ENCODE results near the gene CRYBA4. TPM values are rescaled to one million over a fixed set of nuclear protein-coding genes. Genes with fewer than 3 reads are reported as not detected.

Gene CRYBA4
- total and polyA plus RNA-seq, 2 experiments from 2014 or later = 1.5 TPM; not detected in 1

- peaks cover 15% of the 10 kb centered on the region for H3K27me3 Mint-ChIP-seq (ENCODE audit: insufficient read depth, low read depth, poor library complexity)
- H3K9me3 Mint-ChIP-seq = no peaks in the 10 kb centered on the region; the same call in 2 of the 3 replicates
- Histone ChIP-seq H3K9me2 (ENCODE audit: insufficient read depth) (no peaks in the 10 kb centered on the region), H3K4me1 (ENCODE audit: insufficient read depth) (peaks cover 11% of the 10 kb centered on the region; the same call in 1 of the 2 replicates), H3F3A (replicated peaks; ENCODE audit: low read depth) (0 out of 2 replicates have a peak, but pooled peaks cover 3% of the 10 kb centered on the region), H4K20me1 (replicated peaks; ENCODE audit: insufficient read depth) (no peaks in the 10 kb centered on the region), H3K36me3 (ENCODE audit: insufficient read depth) (no peaks in the 10 kb centered on the region; the same call in 1 of the 2 replicates), H3K27ac (ENCODE audit: low read depth) (no peak overlapping the region), H3K4me3 (no peak overlapping the region), H3K79me2 (replicated peaks; ENCODE audit: insufficient read depth) (no peaks in the 10 kb centered on the region), H2AFZ (no peak overlapping the region), H3K4me2 (no peak overlapping the region), H3K27me3 (ENCODE audit: insufficient read depth) (no peaks in the 10 kb centered on the region)
- ATAC-seq (no peak), DNase-seq (ENCODE audit: low spot score) (no peak)
- 0 out of 3 replicates have a peak, but pooled peaks cover 3% of the 10 kb centered on the region for H3K36me3 Mint-ChIP-seq (ENCODE audit: low read depth)
- H3K4me1 Mint-ChIP-seq = peaks cover 14% of the 10 kb centered on the region
- no peak overlapping the region for H3K4me3 Mint-ChIP-seq
- no peak overlapping the region for H3K27ac Mint-ChIP-seq
- TF ChIP-seq, protein P1, sequence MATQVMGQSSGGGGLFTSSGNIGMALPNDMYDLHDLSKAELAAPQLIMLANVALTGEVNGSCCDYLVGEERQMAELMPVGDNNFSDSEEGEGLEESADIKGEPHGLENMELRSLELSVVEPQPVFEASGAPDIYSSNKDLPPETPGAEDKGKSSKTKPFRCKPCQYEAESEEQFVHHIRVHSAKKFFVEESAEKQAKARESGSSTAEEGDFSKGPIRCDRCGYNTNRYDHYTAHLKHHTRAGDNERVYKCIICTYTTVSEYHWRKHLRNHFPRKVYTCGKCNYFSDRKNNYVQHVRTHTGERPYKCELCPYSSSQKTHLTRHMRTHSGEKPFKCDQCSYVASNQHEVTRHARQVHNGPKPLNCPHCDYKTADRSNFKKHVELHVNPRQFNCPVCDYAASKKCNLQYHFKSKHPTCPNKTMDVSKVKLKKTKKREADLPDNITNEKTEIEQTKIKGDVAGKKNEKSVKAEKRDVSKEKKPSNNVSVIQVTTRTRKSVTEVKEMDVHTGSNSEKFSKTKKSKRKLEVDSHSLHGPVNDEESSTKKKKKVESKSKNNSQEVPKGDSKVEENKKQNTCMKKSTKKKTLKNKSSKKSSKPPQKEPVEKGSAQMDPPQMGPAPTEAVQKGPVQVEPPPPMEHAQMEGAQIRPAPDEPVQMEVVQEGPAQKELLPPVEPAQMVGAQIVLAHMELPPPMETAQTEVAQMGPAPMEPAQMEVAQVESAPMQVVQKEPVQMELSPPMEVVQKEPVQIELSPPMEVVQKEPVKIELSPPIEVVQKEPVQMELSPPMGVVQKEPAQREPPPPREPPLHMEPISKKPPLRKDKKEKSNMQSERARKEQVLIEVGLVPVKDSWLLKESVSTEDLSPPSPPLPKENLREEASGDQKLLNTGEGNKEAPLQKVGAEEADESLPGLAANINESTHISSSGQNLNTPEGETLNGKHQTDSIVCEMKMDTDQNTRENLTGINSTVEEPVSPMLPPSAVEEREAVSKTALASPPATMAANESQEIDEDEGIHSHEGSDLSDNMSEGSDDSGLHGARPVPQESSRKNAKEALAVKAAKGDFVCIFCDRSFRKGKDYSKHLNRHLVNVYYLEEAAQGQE (IDR thresholded peaks at IDR 0.05; ENCODE audit: unreplicated experiment) = no peak
- TF ChIP-seq EZH2phosphoT487 (IDR thresholded peaks at IDR 0.05; ENCODE audit: unreplicated experiment) = no peak
- TF ChIP-seq EZH2 (IDR thresholded peaks at IDR 0.05; ENCODE audit: low read depth, unreplicated experiment) = no peak
- no peak for TF ChIP-seq ZNF462 (CRISPR knock-in tag; IDR thresholded peaks at IDR 0.05)
- TF ChIP-seq STAT1 (IDR thresholded peaks at IDR 0.05; ENCODE audit: unreplicated experiment) = no peak
- no peak for TF ChIP-seq CREB1 (CRISPR knock-in tag; IDR thresholded peaks at IDR 0.05; ENCODE audit: low read depth)
- no peak for TF ChIP-seq NANOG (IDR thresholded peaks at IDR 0.05; ENCODE audit: borderline replicate concordance)
These were observed 12.4 kb downstream of the CRYBA4 start for GRCh38 chr22:26634189-26634588.

Measured in GM23338 (cell line).